ENCODE results near the gene NPTX2.
A peak's percentile ranks its signal among the peaks of the same experiment; 100 is the strongest.

Gene NPTX2

GRCh38 chr7:98619450-98620321 is 2.6 kb downstream of the NPTX2 start:
- DNase-seq = peak; percentile 2

GRCh38 chr7:98621573-98622482 is 4.7 kb downstream of the NPTX2 start:
- DNase-seq = no peak

GRCh38 chr7:98622926-98623325 is 5.8 kb downstream of the NPTX2 start:
- no peak for DNase-seq

GRCh38 chr7:98624846-98625420 is 7.8 kb downstream of the NPTX2 start:
- no peak for DNase-seq

- no peak for DNase-seq
Observed at GRCh38 chr7:98626460-98627412, 9.7 kb downstream of the NPTX2 start.

GRCh38 chr7:98627413-98627790 is 10.3 kb downstream of the NPTX2 start:
- no peak for DNase-seq

- DNase-seq = no peak
Observed at GRCh38 chr7:98628418-98628817, 11.3 kb downstream of the NPTX2 start.

GRCh38 chr7:98629001-98629431 is 11.9 kb downstream of the NPTX2 start:
- DNase-seq = no peak

GRCh38 chr7:98630149-98630548 is 13.1 kb downstream of the NPTX2 start:
- no peak for DNase-seq

- DNase-seq = no peak
Observed at GRCh38 chr7:98630770-98631169, 13.7 kb downstream of the NPTX2 start.

- no peak for DNase-seq
Observed at GRCh38 chr7:98638853-98639252, 21.8 kb downstream of the NPTX2 start.

GRCh38 chr7:98640375-98640774 is 23.3 kb downstream of the NPTX2 start:
- DNase-seq = no peak

GRCh38 chr7:98641646-98642500 is 24.8 kb downstream of the NPTX2 start:
- DNase-seq = no peak

GRCh38 chr7:98643236-98643985 is 26.3 kb downstream of the NPTX2 start:
- DNase-seq = no peak

- no peak for DNase-seq
Observed at GRCh38 chr7:98646465-98646864, 29.4 kb downstream of the NPTX2 start.

GRCh38 chr7:98647326-98647725 is 30.2 kb downstream of the NPTX2 start:
- DNase-seq = no peak

- no peak for DNase-seq
Observed at GRCh38 chr7:98651760-98652159, 34.7 kb downstream of the NPTX2 start.

GRCh38 chr7:98653601-98654310 is 36.7 kb downstream of the NPTX2 start:
- no peak for DNase-seq

- no peak for DNase-seq
Observed at GRCh38 chr7:98654524-98655272, 37.6 kb downstream of the NPTX2 start.
